ENCODE results near the gene NPEPL1. TPM values are rescaled to one million over a fixed set of nuclear protein-coding genes. Genes with fewer than 3 reads are reported as not detected.

The NPEPL1 gene
- total RNA-seq, 4 donors from 2014 or later, result 24.3 to 57.3 (median 36.9) TPM

DNA sequence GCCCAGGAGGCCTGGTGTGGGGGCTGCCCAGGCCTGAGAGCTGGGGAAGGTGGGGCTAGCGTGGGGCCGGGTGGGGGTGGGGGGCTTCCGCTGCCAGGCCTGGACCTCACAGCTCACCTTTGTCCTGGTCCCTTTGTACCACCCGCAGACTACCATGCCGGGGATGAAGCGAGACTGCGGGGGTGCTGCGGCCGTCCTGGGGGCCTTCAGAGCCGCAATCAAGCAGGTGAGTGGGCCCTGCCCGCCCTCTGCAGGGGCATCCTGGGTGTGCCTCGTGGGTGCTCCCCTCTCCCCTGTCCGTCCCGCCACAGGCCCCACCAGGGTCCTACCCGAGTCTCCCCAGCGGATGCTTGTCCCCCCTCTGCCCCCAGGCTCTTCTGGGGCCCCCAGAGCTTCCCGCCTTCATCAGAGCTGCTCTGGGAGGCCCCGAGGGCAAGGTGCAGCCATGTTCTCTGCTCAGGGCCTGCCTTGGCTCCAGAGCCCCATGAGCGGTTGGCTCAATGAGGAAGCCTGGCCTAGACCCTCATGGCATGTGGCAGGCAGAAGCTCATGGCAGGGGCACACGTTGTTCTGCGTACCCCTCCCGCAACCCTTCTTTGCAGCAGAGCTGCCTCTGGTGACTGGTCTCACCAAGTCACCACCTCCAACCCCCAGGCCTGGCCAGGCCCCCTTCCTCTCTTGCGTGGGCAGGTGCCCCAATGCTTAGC is 14.5 kb downstream of the NPEPL1 start:
- no peaks in the 10 kb centered on the region for H3K27me3 ChIP-seq
- no peaks in the 10 kb centered on the region for H3K9me3 ChIP-seq
- no peak overlapping the region for H3K4me3 ChIP-seq
- H3K36me3 ChIP-seq, result peaks cover 0 to 77% of the 10 kb centered on the region in 2 donors
- H3K4me1 ChIP-seq, result no peaks in the 10 kb centered on the region
- no peak for ATAC-seq
- H3K27ac ChIP-seq, result no peak overlapping the region
- TF ChIP-seq EP300 (IDR thresholded peaks at IDR 0.05) (no peak), POLR2A (IDR thresholded peaks at IDR 0.05) (no peak), POLR2AphosphoS5 (IDR thresholded peaks at IDR 0.05) (no peak)
- TF ChIP-seq, protein P1, sequence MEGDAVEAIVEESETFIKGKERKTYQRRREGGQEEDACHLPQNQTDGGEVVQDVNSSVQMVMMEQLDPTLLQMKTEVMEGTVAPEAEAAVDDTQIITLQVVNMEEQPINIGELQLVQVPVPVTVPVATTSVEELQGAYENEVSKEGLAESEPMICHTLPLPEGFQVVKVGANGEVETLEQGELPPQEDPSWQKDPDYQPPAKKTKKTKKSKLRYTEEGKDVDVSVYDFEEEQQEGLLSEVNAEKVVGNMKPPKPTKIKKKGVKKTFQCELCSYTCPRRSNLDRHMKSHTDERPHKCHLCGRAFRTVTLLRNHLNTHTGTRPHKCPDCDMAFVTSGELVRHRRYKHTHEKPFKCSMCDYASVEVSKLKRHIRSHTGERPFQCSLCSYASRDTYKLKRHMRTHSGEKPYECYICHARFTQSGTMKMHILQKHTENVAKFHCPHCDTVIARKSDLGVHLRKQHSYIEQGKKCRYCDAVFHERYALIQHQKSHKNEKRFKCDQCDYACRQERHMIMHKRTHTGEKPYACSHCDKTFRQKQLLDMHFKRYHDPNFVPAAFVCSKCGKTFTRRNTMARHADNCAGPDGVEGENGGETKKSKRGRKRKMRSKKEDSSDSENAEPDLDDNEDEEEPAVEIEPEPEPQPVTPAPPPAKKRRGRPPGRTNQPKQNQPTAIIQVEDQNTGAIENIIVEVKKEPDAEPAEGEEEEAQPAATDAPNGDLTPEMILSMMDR (IDR thresholded peaks at IDR 0.05), result no peak
- WGBS, 2 donors (ENCODE audit: low coverage in 1 of 2), result 87% methylated on average over 3 of the region's 23 CpGs; no CpG with 5 or more reads in 1 of the 2 donors

DNA sequence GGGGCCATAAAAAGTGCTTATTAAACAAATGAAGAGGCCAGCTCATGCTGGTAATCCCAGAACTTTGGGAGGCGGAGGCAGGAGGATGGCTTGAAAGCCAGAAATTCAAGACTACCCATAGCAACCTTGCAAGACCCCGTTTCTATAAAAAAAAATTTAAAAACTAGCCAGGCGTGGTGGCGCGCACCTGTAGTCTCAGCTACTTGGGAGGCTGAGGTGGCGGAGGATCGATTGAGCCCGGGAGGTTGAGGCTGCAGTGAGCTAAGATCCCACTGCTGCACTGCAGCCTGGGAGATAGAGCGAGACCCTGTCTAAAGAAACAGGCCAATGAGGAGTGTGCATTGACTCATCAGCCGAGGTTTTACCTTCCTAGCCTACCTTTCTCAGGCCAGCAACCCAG is 15.2 kb downstream of the NPEPL1 start:
- WGBS, 2 donors (ENCODE audit: low coverage in 1 of 2), result 89 to 97% methylated on average over 7 to 9 of the region's 10 CpGs
- no peak for ATAC-seq
- Histone ChIP-seq H3K27ac (no peak overlapping the region), H3K36me3 (peaks cover 0 to 77% of the 10 kb centered on the region in 2 donors), H3K9me3 (no peaks in the 10 kb centered on the region), H3K4me3 (no peak overlapping the region), H3K27me3 (no peaks in the 10 kb centered on the region), H3K4me1 (no peaks in the 10 kb centered on the region)
- TF ChIP-seq POLR2AphosphoS5 (IDR thresholded peaks at IDR 0.05) (no peak), EP300 (IDR thresholded peaks at IDR 0.05) (no peak), POLR2A (IDR thresholded peaks at IDR 0.05) (no peak)
- TF ChIP-seq, protein P1 (IDR thresholded peaks at IDR 0.05), result no peak

DNA sequence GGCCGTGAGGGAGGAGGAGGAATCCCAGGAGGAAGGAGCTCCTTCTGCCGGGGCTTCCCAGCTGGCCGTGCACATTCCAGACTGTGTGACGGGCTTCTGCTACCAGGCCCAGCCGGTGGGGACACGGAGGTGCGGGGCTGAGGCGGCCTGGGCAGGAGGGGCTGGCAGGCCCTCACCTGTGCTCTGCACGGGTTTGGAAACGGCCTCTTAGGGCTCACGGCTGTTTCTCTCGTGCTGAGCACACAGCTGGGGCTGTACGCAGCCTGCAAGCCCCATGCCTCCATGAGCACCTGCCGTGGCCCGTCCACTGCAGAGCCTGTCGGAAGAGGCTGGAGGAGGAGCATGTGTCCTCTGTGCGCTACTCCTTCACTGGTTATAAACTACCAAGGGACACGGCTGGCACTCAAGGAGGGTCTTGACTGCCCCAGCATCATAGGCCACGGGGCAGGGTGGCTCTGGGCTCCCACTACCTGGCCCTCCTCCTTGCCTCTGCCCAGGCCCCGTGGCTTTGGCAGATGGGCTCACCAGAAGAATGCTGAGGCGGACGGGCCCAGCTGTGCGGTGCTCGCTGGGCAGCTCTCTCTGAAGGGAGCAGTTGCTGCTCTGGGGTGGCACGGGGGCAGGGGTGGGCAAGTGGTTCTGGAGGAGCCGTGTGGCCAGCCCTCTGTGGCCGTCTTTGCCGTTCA is 15.8 kb downstream of the NPEPL1 start:
- Histone ChIP-seq H3K9me3 (no peaks in the 10 kb centered on the region), H3K36me3 (peaks cover 0 to 77% of the 10 kb centered on the region in 2 donors), H3K4me1 (no peaks in the 10 kb centered on the region), H3K27ac (no peak overlapping the region), H3K27me3 (no peaks in the 10 kb centered on the region), H3K4me3 (no peak overlapping the region)
- no peak for TF ChIP-seq POLR2AphosphoS5 (IDR thresholded peaks at IDR 0.05)
- no peak for TF ChIP-seq EP300 (IDR thresholded peaks at IDR 0.05)
- no peak for TF ChIP-seq POLR2A (IDR thresholded peaks at IDR 0.05)
- TF ChIP-seq, protein P1 (IDR thresholded peaks at IDR 0.05), result no peak
- ATAC-seq, result no peak
- 81% methylated on average over 2 of the region's 28 CpGs; no CpG with 5 or more reads in 1 of the 2 donors for WGBS, 2 donors (ENCODE audit: low coverage in 1 of 2)

DNA sequence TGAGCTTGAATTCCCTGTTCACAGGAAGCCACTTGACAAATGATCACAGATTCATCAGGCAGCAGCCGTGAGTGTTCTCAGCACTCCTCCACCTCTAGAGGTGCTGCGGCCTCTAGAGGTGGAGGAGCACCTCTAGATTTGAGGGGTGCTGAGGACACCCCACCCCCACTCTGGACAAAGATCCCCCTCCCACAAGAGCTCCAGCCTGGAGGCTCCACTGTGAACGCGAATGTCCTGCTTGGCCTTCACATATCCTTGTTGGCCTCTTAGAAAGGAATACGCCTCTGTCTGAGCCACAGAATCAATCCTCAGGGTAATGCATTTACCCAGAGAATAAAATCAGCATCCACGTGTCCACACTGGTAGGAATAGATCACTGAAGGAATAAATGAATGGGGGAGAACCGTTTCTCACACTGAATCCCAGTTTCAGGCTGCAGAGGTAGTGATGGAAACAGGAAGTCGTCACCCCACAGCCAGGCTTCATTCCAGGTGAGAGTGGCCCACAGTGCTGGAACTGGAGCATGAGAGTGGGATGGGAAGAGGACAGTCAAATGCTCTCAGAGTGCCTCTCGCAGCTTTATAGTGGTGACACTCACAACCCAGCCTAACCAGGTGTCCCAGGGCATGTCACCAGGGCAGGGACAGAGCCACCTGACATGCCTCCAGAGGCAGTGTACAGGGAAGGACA is 16.6 kb downstream of the NPEPL1 start:
- Histone ChIP-seq H3K27me3 (no peaks in the 10 kb centered on the region), H3K9me3 (no peaks in the 10 kb centered on the region), H3K27ac (no peak overlapping the region), H3K4me1 (no peaks in the 10 kb centered on the region), H3K4me3 (no peak overlapping the region), H3K36me3 (peaks cover 0 to 77% of the 10 kb centered on the region in 2 donors)
- WGBS, 2 donors (ENCODE audit: low coverage in 1 of 2), result 69% methylated on average over 3 of the region's 9 CpGs; no CpG with 5 or more reads in 1 of the 2 donors
- TF ChIP-seq POLR2AphosphoS5 (IDR thresholded peaks at IDR 0.05), result no peak
- TF ChIP-seq, protein P1 (IDR thresholded peaks at IDR 0.05), result no peak
- no peak for TF ChIP-seq POLR2A (IDR thresholded peaks at IDR 0.05)
- no peak for TF ChIP-seq EP300 (IDR thresholded peaks at IDR 0.05)
- ATAC-seq, result no peak

All from gastroesophageal sphincter (tissue), 4 donors.